GM13976 (cell line): Measurements from ENCODE around the gene SNURF.

Experiments used
- DNase-seq: peaks from one replicate; pipeline ENCODE4 v3.0.0; 2012; ENCODE audit warnings: low spot score
- in situ Hi-C: fragments of 300-500 bp; cut with MboI; formaldehyde crosslinking; loops from one replicate; pipeline ENCODE4 v1.12.0; 2022; ENCODE audit warnings: low sequenced_read_pairs, mixed read lengths, inconsistent platforms; ENCODE audit not compliant: unreplicated experiment
- TF ChIP-seq, protein P1 (sequence below): IDR thresholded peaks from 2 replicates; pipeline ENCODE4 v1.5.1; 2012; ENCODE audit warnings: borderline replicate concordance, mild to moderate bottlenecking; ENCODE audit not compliant: insufficient read depth; ENCODE audit errors: extremely low read depth, missing control alignments, control extremely low read depth

SNURF gene

DNA sequence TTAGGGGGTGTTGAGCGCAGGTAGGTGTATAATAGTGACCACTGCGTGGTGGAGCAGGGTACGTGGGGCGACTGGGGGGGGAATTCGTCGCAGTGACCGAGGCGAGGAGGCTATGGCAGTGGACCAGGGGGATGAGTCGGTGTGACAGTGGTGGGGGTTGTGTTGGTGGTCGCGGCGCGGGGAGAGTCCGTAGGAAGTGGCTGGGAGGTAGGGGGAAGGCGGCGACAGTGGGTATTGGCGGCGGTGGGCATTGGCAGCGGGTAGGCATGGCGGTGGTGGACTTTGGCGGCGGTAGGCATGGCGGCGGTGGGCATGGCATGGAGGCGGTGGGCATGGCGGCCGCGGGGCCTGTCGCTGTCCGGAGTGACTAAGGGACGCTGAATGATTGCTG, 739 bp downstream of the SNURF start:
- peak; percentile 18 for DNase-seq
- TF ChIP-seq, protein P1, sequence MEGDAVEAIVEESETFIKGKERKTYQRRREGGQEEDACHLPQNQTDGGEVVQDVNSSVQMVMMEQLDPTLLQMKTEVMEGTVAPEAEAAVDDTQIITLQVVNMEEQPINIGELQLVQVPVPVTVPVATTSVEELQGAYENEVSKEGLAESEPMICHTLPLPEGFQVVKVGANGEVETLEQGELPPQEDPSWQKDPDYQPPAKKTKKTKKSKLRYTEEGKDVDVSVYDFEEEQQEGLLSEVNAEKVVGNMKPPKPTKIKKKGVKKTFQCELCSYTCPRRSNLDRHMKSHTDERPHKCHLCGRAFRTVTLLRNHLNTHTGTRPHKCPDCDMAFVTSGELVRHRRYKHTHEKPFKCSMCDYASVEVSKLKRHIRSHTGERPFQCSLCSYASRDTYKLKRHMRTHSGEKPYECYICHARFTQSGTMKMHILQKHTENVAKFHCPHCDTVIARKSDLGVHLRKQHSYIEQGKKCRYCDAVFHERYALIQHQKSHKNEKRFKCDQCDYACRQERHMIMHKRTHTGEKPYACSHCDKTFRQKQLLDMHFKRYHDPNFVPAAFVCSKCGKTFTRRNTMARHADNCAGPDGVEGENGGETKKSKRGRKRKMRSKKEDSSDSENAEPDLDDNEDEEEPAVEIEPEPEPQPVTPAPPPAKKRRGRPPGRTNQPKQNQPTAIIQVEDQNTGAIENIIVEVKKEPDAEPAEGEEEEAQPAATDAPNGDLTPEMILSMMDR: no peak
- in situ Hi-C loops: loop anchor here (25.0 kb wide), 1 partner anchor 482 kb away; the partner anchor contains the start of gene UBE3A

DNA sequence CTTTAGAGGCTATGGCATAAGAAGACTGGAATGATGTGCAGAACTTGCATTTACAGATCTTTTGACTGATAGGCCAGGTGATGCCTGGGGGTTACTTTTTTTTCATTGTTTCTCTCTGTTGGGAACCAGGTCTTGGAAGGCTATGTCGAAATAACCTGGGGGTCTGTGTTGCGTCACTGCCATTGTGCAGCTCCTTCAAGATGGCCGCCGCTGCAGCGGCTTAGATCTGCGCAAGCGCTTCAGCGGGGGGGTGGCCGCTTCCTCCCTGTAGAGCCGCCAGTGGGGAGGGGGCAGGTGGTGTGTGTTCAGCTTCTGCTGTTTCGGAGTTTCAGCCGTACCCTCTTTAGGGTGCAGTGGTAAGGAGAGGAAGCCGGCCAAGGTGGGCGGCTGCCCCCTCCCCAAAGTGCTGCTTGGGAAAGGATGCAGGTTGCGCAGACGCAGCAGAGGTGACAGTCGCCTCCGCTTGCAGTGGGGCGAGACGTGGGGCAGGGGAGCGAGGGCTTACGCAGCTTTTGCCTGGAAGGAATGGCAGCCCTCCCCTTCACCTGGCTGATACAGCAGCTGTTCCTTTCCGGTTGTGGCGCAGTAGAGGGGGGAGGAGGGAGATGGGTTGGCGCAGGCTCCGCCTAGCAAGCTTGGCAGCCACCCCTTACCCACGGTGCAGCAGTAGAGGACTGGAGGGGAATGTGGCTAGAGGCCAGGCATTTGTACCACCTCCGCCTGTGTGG, 1.5 kb downstream of the SNURF start:
- TF ChIP-seq, protein P1: no peak
- peak; percentile 73 for DNase-seq
- in situ Hi-C loops: loop anchor here (25.0 kb wide), 1 partner anchor 481 kb away; the partner anchor contains the start of gene UBE3A

DNA sequence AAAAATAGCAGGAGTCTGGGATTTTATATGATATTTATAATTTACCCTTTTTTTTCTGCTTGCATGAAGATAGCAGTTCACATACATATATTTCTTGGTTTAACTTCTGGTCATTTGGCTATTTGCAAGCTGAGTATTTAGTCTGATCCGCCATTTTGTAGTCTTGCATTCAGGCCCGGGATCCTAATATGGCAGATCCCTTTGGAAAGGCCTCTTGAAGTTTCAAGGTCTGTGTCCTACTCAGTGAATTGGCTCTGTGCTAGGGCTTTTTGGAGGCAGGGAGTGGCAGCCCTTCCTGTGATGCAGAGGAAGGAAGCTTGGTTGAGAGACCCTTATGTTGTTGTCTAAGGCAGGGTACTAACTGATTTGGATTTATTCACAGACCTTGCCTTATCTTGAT, 2.9 kb downstream of the SNURF start:
- DNase-seq: no peak
- in situ Hi-C loops: loop anchor here (25.0 kb wide), 1 partner anchor 480 kb away; the partner anchor contains the start of gene UBE3A
- TF ChIP-seq, protein P1: no peak

DNA sequence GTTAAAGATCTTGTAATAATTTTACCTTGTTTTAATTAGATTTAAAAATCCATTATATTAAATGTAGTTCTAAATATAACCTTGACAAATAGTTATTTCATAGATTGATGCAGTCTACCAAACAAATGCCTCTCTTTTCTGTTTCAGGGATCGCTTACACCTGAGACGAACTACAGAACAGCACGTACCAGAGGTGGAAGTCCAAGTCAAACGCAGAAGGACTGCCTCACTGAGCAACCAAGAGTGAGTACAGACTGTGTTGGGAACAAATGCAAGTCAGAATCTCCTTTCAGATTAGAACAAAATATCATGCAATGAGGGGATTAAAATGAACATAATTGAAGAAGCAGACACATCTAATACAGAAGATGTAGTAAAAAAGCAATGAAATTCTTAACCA, 7.2 kb downstream of the SNURF start:
- TF ChIP-seq, protein P1: no peak
- in situ Hi-C loops: loop anchor here (25.0 kb wide), 1 partner anchor 475 kb away; the partner anchor contains the start of gene UBE3A

DNA sequence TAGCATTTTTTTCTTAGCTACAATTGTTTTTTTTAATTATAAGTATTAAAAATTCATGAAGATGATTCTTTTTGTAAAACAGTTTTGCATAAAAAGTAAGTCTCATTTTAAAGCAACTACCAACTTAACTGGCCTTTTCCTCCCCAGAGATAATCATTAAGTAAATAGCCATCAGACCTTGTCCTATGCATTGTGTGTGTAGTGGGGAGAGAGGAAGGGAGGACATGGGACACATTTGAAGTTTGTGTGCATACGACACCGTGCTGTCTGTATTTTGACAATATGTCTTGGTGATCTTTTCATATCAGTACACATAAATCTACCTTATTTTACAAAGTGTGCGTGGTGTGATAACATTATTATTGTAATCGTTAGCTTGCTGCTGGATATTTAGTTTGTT, 8.1 kb downstream of the SNURF start:
- TF ChIP-seq, protein P1: no peak
- in situ Hi-C loops: loop anchor here (25.0 kb wide), 1 partner anchor 474 kb away; the partner anchor contains the start of gene UBE3A

More for the DNA sequence above, 7.2 kb downstream of the SNURF start:
- no peak for DNase-seq

DNA sequence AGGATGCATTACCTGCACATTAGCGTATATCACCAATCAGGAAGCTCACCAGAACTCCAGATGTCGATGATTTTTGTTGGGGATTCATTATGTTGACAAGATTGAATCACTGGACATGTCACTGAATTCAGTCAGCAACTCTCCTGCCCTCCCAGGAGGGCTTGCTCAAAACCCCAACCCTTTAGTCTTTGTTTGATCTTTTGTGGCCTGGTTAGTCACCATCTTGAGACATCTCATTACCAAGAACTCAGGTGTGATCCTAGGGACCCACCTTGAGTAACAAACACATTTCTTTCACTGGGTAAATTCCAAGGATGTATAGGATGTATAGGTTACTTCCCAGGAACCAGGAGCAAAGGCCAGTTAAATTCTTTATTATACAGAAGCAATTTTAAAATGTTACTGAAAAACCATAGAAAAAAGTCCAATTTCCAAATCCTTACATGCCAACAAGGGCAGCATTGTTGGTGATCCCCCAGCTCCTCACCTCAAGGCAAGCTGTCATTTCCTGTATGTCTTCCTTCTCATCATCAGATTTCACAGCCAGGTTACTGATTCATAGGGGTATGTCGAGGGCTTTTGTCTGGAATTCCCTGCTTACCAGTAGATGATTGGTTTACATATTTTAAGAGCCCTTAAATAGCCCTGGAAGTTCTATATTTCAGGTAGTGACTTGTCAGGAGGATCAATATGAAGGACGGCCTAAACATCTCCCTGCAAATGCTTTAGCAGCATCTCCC, 11.7 kb downstream of the SNURF start:
- in situ Hi-C loops: loop anchor here (25.0 kb wide), 1 partner anchor 471 kb away; the partner anchor contains the start of gene UBE3A
- DNase-seq: no peak
- TF ChIP-seq, protein P1: no peak

More for the DNA sequence above, 8.1 kb downstream of the SNURF start:
- no peak for DNase-seq
